Measurements from ENCODE around the gene STK4.

GRCh38 chr20:45070932-45071632, 104.8 kb downstream of the STK4 start:
- TF ChIP-seq CTCF (IDR thresholded peaks at IDR 0.05; ENCODE audit: insufficient read depth, low read length): no peak
- no peak for TF ChIP-seq POLR2AphosphoS5 (IDR thresholded peaks at IDR 0.05; ENCODE audit: low read depth)

All from HL-60 (cell line).